Astrocyte of the cerebellum (primary cell): ENCODE data around the gene TMEM163.
A peak's percentile ranks its signal among the peaks of the same experiment; 100 is the strongest.

Experiments used
- DNase-seq: peaks from one replicate; pipeline ENCODE4 v3.0.0-alpha.2; 2011; ENCODE audit warnings: low read depth
- H3K4me3 ChIP-seq: 2 replicates; pipeline ENCODE4 v1.5.1; 2011; ENCODE audit warnings: mild to moderate bottlenecking, low read depth, low read length, moderate library complexity
- in situ Hi-C: cut with HindIII; loops from 2 replicates; pipeline ENCODE4 v1.10.0; 2017; ENCODE audit warnings: low sequenced_read_pairs
- TF ChIP-seq, protein P1 (sequence below): IDR thresholded peaks from 2 replicates; pipeline ENCODE4 v1.5.1; 2012; ENCODE audit warnings: low read length, low read depth, moderate library complexity, mild to moderate bottlenecking; ENCODE audit errors: missing control alignments

Gene TMEM163

DNA sequence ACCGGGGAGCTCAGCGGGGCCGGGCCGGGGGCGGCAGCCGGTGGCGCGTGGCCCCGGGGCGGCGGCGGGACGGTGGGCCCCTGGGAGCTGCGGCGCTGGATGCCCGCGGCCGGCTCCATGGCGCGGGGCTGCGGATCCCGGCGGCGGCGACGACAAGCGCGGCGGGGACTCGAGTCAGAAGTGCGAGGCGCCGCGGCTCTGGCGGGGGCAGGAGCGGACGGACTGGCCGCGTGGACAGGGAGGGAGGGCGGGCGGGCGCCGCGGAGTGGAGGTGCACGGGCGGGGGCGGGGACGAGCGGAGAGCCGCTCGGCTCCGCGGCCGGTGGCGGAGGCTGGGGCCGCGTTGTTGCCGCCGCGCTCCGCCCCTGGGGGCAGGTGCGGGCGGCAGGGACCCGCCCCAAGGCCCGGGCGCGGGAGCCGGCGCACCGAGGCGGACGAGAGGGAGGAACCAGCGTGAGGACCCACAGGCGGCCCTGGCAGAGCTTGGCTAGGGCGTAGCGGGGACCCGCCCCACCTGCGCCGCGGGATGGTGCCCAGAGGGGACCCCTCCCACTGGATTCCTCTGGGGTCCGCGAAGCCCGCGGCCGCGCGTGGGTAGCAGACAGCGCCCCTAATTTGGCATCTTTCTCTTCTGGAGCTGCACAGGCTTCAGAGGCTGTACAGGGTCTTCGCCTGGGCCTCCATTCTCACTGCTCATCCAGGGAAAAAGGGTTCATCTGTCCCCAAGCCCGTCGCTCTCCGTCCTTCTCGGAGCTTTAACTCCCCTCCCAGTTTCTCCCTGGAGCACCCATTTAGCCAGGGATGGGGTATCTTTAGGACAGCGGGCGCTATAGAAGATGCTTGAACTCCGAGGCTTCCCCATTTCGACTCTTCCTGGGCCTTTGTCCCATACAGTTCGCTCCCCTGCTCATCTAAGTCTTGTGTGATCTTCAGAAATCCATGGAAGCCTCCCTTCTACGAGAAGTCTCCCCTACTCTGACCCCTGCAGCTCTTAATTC, at the start of gene TMEM163:
Gene TMEM163, minus strand, starts transcription at position 184 of the 998 bp plus-strand sequence.
- TF ChIP-seq, protein P1, sequence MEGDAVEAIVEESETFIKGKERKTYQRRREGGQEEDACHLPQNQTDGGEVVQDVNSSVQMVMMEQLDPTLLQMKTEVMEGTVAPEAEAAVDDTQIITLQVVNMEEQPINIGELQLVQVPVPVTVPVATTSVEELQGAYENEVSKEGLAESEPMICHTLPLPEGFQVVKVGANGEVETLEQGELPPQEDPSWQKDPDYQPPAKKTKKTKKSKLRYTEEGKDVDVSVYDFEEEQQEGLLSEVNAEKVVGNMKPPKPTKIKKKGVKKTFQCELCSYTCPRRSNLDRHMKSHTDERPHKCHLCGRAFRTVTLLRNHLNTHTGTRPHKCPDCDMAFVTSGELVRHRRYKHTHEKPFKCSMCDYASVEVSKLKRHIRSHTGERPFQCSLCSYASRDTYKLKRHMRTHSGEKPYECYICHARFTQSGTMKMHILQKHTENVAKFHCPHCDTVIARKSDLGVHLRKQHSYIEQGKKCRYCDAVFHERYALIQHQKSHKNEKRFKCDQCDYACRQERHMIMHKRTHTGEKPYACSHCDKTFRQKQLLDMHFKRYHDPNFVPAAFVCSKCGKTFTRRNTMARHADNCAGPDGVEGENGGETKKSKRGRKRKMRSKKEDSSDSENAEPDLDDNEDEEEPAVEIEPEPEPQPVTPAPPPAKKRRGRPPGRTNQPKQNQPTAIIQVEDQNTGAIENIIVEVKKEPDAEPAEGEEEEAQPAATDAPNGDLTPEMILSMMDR: no peak
- no peak for DNase-seq
- in situ Hi-C loops: no loop called here
- peak within 1 kb of the TSS; percentile 28 for H3K4me3 ChIP-seq

DNA sequence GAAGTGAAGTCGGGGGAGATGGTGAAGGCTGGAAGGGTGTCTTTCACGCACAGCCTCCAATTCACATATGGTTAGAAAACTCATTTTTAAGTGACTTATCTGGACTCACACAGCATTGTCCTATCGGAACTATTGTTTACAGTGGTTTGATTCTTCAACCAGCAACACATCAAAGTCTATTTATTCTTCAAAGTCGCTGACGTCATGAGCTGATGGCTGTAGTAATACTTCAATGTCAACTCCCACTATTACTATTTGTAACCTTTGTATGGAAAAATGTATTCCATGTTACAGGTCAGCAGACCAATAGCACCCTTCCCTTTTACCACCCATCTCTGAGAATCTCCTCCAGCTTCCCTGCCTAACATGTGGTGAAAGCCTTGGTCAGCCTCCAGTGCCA, 47.8 kb upstream of the TMEM163 start:
- TF ChIP-seq, protein P1: no peak
- H3K4me3 ChIP-seq: no peak overlapping the region
- in situ Hi-C loops: no loop called here
- no peak for DNase-seq

DNA sequence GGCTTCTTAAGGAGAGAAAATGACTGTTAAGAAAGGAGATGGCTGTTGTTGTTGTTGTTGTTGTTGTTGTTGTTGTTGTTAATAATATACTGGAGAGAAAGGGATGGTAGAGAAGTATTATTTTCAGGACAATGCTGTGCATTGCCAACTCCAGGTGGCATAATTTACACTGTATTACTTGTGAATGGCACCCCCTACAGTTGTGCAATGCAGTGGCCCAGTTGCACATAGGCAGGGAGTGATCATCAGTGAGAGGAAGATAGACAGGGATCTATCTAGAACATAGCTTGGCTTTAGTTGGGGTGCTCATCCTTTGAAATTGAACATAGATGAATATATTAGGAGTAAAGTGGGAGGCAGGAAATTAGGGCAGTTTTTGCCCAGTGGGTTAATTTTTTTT, 47.2 kb upstream of the TMEM163 start:
- no peak overlapping the region for H3K4me3 ChIP-seq
- TF ChIP-seq, protein P1: no peak
- in situ Hi-C loops: no loop called here
- no peak for DNase-seq

DNA sequence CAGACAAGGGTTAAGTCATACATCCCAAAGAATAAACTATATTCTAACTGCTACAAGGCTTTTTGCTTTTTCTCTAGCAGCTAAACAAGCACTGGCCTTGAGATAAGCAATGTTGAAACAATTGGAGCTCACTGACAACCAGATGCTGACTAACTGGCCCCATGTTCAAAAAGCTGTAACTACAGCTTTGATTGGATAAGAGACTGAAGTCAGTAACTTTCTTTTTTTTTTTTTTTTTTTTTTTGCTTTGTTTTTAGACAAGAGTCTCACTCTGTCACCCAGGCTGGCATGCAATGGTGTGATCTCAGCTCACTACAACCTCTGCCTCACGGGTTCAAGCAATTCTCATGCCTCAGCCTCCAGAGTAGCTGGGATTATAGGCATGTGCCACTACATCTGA, 45.4 kb upstream of the TMEM163 start:
- TF ChIP-seq, protein P1: no peak
- in situ Hi-C loops: no loop called here
- no peak for DNase-seq
- H3K4me3 ChIP-seq: no peak overlapping the region

DNA sequence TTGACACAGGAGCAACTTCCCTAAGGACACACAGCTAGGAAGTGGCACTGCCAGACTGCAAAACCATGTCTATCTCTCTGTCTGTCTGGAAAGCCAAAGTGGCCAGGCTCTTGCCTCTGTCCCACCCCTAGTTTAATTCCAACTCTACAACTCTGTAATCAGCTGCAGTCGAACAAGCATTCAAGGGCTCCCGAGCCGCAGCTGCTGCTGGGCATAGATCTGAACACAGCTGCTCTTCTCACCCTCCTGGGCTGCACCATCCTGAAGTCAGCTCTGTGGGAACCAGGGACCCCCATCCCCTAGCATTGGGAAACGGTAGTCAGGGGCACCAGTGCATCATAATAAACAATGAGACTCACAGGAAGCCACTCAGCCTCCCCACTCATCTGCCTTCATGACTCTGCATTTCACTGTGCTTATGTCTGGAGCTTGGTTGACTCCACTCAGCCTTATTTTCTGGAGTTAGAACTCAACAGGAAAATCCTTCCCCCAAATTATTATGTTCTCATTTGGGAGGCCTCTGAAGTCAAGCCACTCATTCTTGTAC, 44.4 kb upstream of the TMEM163 start:
- in situ Hi-C loops: no loop called here
- TF ChIP-seq, protein P1: no peak
- DNase-seq: no peak
- H3K4me3 ChIP-seq: no peak overlapping the region

DNA sequence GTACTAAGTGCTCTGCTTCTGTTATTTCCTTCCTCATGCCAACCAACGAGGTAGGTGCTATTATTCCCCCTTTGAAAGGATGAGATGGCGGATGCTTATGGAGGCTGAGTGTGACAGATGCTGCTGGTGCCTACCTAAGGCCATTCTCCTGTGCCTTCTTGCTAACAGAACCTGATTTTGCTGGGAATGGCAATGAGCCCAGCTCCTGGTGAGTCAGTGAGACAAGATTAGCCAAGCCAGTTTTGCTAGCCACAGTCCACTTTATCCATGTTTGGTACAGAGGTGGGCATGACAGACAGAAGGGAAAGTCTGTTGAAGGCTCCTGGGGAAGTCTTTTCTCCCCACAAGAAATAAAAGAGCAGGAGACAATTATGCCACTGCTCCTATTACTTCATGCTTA, 43.7 kb upstream of the TMEM163 start:
- DNase-seq: no peak
- H3K4me3 ChIP-seq: no peak overlapping the region
- in situ Hi-C loops: no loop called here
- TF ChIP-seq, protein P1: no peak
